Neutrophil (primary cell): ENCODE data around the gene MRPL28.
A peak's percentile ranks its signal among the peaks of the same experiment; 100 is the strongest.
"Not testable (repeated sequence)": the region's sequence is repeated elsewhere in the genome, so short reads cannot be mapped to it uniquely, and the experiment has no call there.

Experiments
- H3K27ac ChIP-seq: fragments of 200-600 bp; sonication (generic); 2 replicates; pipeline ENCODE4 v1.5.1; 2016; ENCODE audit warnings: mild to moderate bottlenecking, moderate library complexity
- H3K27me3 ChIP-seq: fragments of 200-600 bp; sonication (generic); 2 replicates; pipeline ENCODE4 v1.6.0; 2016; ENCODE audit warnings: mild to moderate bottlenecking
- H3K36me3 ChIP-seq: fragments of 200-600 bp; sonication (generic); 2 replicates; pipeline ENCODE4 v1.5.1; 2017
- H3K4me1 ChIP-seq, 2 experiments: fragments of 200-600 bp in 1 of 2; sonication (generic) in 1 of 2; 1 replicate in 1 of 2; 2 replicates in 1 of 2; pipeline versions ENCODE4 v1.5.1 to v1.6.1; 2013 to 2016; ENCODE audit warnings: low read depth in 1 of 2, low read length in 1 of 2, mild to moderate bottlenecking in 1 of 2, moderate library complexity in 1 of 2; ENCODE audit not compliant: control insufficient read depth in 1 of 2, insufficient read depth in 1 of 2
- H3K4me3 ChIP-seq, 2 experiments: fragments of 200-600 bp in 1 of 2; sonication (generic) in 1 of 2; 1 replicate in 1 of 2; 2 replicates in 1 of 2; pipeline ENCODE4 v1.5.1; 2013 to 2016; ENCODE audit warnings: low read depth in 1 of 2, low read length in 1 of 2, mild to moderate bottlenecking in 1 of 2, moderate library complexity in 1 of 2
- H3K9me3 ChIP-seq: fragments of 200-600 bp; sonication (generic); 2 replicates; pipeline ENCODE4 v1.5.1; 2016
- TF ChIP-seq, protein P1 (sequence below): fragments of 200-600 bp; sonication (generic); IDR thresholded peaks from 2 replicates; pipeline ENCODE4 v1.5.1; 2016; ENCODE audit warnings: antibody characterized with exemption

MRPL28 gene

DNA sequence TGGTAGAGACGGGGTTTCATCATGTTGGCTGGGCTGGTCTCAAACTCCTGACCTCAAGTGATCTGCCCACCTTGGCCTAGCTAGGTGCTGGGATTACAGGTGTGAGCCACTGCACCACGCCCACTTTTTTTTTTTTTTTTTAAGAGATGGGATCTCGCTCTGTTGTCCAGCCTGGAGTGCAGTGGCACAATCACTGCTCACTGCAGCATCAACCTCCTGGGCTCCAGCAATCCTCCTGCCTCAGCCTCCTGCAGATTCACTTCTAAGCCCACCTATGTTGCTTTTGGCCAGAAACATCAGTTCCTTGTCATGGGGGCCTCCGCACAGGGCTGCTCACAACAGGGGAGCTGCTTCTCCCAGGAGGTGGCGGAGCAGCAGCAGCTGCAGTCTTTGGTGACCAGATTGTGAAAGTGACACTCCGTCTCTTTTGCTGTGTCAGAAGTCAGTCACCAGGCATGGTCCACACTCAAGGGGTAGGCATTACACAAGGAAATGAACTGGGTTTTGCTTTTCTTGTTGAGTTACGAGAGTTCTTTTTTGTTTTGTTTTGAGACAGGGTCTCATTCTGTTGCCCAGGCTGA, 22.2 kb upstream of the MRPL28 start:
- Histone ChIP-seq H3K27ac (peak overlapping the region; percentile 25), H3K27me3 (peaks cover 12% of the 10 kb centered on the region), H3K4me3 (no peak overlapping the region), H3K36me3 (no peaks in the 10 kb centered on the region), H3K4me1 (peaks cover 6 to 7% of the 10 kb centered on the region in 2 experiments), H3K9me3 (no peaks in the 10 kb centered on the region)
- TF ChIP-seq, protein P1, sequence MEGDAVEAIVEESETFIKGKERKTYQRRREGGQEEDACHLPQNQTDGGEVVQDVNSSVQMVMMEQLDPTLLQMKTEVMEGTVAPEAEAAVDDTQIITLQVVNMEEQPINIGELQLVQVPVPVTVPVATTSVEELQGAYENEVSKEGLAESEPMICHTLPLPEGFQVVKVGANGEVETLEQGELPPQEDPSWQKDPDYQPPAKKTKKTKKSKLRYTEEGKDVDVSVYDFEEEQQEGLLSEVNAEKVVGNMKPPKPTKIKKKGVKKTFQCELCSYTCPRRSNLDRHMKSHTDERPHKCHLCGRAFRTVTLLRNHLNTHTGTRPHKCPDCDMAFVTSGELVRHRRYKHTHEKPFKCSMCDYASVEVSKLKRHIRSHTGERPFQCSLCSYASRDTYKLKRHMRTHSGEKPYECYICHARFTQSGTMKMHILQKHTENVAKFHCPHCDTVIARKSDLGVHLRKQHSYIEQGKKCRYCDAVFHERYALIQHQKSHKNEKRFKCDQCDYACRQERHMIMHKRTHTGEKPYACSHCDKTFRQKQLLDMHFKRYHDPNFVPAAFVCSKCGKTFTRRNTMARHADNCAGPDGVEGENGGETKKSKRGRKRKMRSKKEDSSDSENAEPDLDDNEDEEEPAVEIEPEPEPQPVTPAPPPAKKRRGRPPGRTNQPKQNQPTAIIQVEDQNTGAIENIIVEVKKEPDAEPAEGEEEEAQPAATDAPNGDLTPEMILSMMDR = no peak

DNA sequence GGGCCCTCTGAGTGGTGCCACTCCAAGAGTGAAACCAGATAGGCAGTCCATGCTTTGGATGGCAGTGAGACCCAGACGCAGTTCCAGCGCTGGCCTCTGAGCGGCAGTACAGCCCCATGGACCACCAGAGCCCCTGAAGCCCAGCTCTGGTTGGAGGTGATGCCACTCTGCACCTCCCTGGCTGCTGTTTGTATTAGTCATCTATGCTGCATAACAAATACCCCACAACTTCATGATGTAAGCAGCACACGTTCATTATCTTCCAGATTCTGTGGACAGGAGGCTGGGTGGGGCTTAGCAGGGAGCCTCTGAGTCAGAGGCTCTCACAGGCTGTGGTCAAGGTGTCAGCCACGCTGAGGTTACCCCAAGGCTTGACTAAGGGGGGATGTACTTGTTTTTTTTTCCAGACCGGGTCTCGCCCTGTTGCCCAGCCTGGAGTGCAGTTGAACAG, 21.6 kb upstream of the MRPL28 start:
- Histone ChIP-seq H3K27me3 (peaks cover 12% of the 10 kb centered on the region), H3K36me3 (no peaks in the 10 kb centered on the region), H3K9me3 (no peaks in the 10 kb centered on the region), H3K4me3 (no peak overlapping the region), H3K27ac (no peak overlapping the region), H3K4me1 (peaks cover 6 to 7% of the 10 kb centered on the region in 2 experiments)
- TF ChIP-seq, protein P1 = peak; percentile 65

DNA sequence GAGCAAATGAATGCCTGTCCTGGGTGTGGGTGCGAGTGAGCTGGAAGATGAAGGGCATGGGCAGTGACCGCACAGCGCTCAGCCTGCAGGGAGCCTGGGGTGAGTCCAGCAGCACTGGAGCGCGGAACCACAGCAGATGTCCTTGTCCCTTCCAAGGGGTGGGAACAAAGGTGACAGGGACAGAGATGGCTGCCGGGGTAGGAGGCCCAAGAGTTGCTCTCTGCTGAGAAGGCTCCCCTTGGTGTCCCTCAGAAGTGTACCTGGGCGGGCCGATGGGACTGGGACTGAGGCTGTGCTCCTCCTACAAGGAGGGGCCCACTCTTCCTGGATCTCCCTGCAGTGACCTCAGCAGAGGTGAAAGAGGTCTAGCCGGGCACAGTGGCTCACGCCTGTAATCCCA, 19.0 kb upstream of the MRPL28 start:
- Histone ChIP-seq H3K4me3 (no peak overlapping the region), H3K9me3 (no peaks in the 10 kb centered on the region), H3K27ac (no peak overlapping the region), H3K4me1 (peaks cover 9 to 14% of the 10 kb centered on the region in 2 experiments), H3K27me3 (no peaks in the 10 kb centered on the region), H3K36me3 (no peaks in the 10 kb centered on the region)
- TF ChIP-seq, protein P1 = no peak

DNA sequence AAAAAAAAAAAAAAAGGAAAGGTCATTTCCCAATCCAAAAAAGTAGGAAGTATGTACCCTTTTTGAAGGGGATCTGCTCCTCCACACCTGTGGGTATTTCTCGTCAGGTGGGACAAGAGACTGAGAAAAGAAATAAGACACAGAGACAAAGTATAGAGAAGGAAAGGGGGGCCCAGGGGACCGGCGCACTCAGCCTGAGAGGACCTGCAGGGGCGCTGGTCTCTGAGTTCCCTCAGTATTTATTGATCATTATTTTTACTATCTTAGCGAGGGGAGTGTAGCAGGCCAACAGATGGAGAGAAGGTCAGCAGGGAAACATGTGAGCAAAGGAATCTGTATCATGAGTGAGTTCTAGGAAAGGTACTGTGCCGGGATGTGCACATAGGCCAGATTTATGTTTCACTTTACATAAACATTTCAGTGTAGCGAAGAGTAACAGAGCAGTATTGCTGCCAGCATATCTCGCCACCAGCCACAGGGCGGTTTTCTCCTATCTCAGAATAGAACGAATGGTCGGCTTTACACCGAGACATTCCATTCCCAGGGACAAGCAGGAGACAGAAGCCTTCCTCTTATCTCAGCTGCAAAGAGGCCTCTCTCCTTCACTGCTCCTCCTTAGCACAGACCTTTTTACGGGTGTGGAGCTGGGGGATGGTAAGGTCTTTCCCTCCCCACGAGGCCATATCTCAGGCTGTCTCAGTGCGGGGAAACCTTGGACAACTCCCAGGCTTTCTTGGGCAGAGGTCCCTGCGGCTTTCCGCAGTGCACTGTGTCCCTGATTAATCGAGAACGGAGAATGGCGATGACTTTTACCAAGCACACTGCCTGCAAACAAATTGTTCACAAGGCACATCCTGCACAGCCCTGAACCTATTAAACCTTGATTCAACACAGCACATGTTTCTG, 17.7 kb upstream of the MRPL28 start:
- H3K4me1 ChIP-seq = peaks cover 22 to 27% of the 10 kb centered on the region in 2 experiments
- H3K4me3 ChIP-seq, H3K36me3 ChIP-seq, H3K9me3 ChIP-seq, H3K27me3 ChIP-seq, H3K27ac ChIP-seq: not testable (repeated sequence)

DNA sequence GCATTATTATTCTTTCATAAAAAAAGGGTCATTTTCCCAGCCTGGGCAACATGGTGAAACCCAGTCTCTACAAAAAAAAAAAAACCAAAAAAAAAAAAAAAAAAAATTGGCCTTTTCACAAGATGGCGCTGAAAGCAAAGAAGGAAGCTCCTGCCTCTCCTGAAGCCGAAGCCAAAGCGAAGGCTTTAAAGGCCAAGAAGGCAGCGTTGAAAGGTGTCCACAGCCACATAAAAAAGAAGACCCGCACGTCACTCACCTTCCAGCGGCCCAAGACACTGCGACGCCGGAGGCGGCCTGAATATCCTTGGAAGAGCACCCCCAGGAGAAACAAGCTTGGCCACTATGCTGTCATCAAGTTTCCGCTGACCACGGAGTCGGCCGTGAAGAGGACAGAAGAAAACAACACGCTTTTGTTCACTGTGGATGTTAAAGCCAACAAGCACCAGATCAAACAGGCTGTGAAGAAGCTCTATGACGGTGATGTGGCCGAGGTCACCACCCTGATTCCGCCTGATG, 16.4 kb upstream of the MRPL28 start:
- TF ChIP-seq, protein P1 = no peak
- Histone ChIP-seq H3K36me3 (no peaks in the 10 kb centered on the region), H3K27ac (no peak overlapping the region), H3K4me1 (peaks cover 32 to 36% of the 10 kb centered on the region in 2 experiments), H3K27me3 (no peaks in the 10 kb centered on the region), H3K4me3 (no peak overlapping the region), H3K9me3 (no peaks in the 10 kb centered on the region)
